ENCODE data around the gene FYCO1. TPM values are rescaled to one million over a fixed set of nuclear protein-coding genes. Genes with fewer than 3 reads are reported as not detected.
A peak's percentile ranks its signal among the peaks of the same experiment; 100 is the strongest.

Gene FYCO1
- total RNA-seq, 2 donors from 2014 or later, result 17.6 to 25.1 TPM

GRCh38 chr3:45921158-45922038 lies 74.2 kb downstream of the FYCO1 start:
- Mint-ChIP-seq H3K36me3 (ENCODE audit: insufficient read depth in 2 of 2) (peaks cover 11 to 23% of the 10 kb centered on the region in 2 donors), H3K4me3 (no peak overlapping the region), H3K27ac (no peak overlapping the region), H3K27me3 (ENCODE audit: low read depth) (peaks cover 23% of the 10 kb centered on the region), H3K9me3 (no peaks in the 10 kb centered on the region), H3K4me1 (ENCODE audit: low read depth) (peaks cover 27% of the 10 kb centered on the region)
- no peak for DNase-seq
- no peak for ATAC-seq (replicated peaks in 1 of 2)

GRCh38 chr3:45917146-45917898 lies 78.3 kb downstream of the FYCO1 start:
- H3K4me3 Mint-ChIP-seq, result no peak overlapping the region
- H3K27me3 Mint-ChIP-seq (ENCODE audit: low read depth), result peaks cover 54% of the 10 kb centered on the region
- no peaks in the 10 kb centered on the region for H3K9me3 Mint-ChIP-seq
- H3K36me3 Mint-ChIP-seq (ENCODE audit: insufficient read depth in 2 of 2), result peaks cover 4 to 8% of the 10 kb centered on the region in 2 donors
- DNase-seq, result no peak
- peaks cover 44% of the 10 kb centered on the region for H3K4me1 Mint-ChIP-seq (ENCODE audit: low read depth)
- no peak for ATAC-seq (replicated peaks in 1 of 2)
- H3K27ac Mint-ChIP-seq, result no peak overlapping the region

GRCh38 chr3:45915518-45916231 lies 79.9 kb downstream of the FYCO1 start:
- Mint-ChIP-seq H3K4me1 (ENCODE audit: low read depth) (peaks cover 36% of the 10 kb centered on the region), H3K36me3 (ENCODE audit: insufficient read depth in 2 of 2) (peaks cover 0 to 2% of the 10 kb centered on the region in 2 donors), H3K27me3 (ENCODE audit: low read depth) (peaks cover 62% of the 10 kb centered on the region), H3K9me3 (no peaks in the 10 kb centered on the region), H3K27ac (peak overlapping the region; percentile 40), H3K4me3 (peak overlapping the region; percentile 70 to 75)
- DNase-seq, result peak; percentile 85 to 91
- ATAC-seq (replicated peaks in 1 of 2), result peak; percentile 93 to 94

GRCh38 chr3:45915059-45915439 lies 80.6 kb downstream of the FYCO1 start:
- Mint-ChIP-seq H3K27me3 (ENCODE audit: low read depth) (peaks cover 68% of the 10 kb centered on the region), H3K4me1 (ENCODE audit: low read depth) (peaks cover 36% of the 10 kb centered on the region), H3K9me3 (no peaks in the 10 kb centered on the region), H3K27ac (no peak overlapping the region), H3K4me3 (peak overlapping the region; percentile 70 to 75), H3K36me3 (ENCODE audit: insufficient read depth in 2 of 2) (peaks cover 0 to 2% of the 10 kb centered on the region in 2 donors)
- no peak for ATAC-seq (replicated peaks in 1 of 2)
- DNase-seq, result no peak

- no peaks in the 10 kb centered on the region for H3K9me3 Mint-ChIP-seq
- H3K36me3 Mint-ChIP-seq (ENCODE audit: insufficient read depth in 2 of 2), result peaks cover 0 to 2% of the 10 kb centered on the region in 2 donors
- no peak for DNase-seq
- H3K4me3 Mint-ChIP-seq, result peak overlapping the region in 1 of 2 donors; percentile 18
- ATAC-seq (replicated peaks in 1 of 2), result no peak
- peaks cover 37% of the 10 kb centered on the region for H3K4me1 Mint-ChIP-seq (ENCODE audit: low read depth)
- H3K27ac Mint-ChIP-seq, result no peak overlapping the region
- H3K27me3 Mint-ChIP-seq (ENCODE audit: low read depth), result peaks cover 73% of the 10 kb centered on the region
These were observed 81.1 kb downstream of the FYCO1 start for GRCh38 chr3:45914362-45915058.

GRCh38 chr3:45912435-45912834 lies 83.2 kb downstream of the FYCO1 start:
- Mint-ChIP-seq H3K27me3 (ENCODE audit: low read depth) (peaks cover 88% of the 10 kb centered on the region), H3K36me3 (ENCODE audit: insufficient read depth in 2 of 2) (no peaks in the 10 kb centered on the region), H3K4me3 (no peak overlapping the region), H3K27ac (no peak overlapping the region), H3K4me1 (ENCODE audit: low read depth) (peaks cover 43% of the 10 kb centered on the region), H3K9me3 (no peaks in the 10 kb centered on the region)
- no peak for DNase-seq
- no peak for ATAC-seq (replicated peaks in 1 of 2)

GRCh38 chr3:45911511-45912226 lies 84.0 kb downstream of the FYCO1 start:
- Mint-ChIP-seq H3K4me1 (ENCODE audit: low read depth) (peaks cover 44% of the 10 kb centered on the region), H3K27me3 (ENCODE audit: low read depth) (peaks cover 88% of the 10 kb centered on the region), H3K9me3 (no peaks in the 10 kb centered on the region), H3K4me3 (no peak overlapping the region), H3K27ac (no peak overlapping the region), H3K36me3 (ENCODE audit: insufficient read depth in 2 of 2) (no peaks in the 10 kb centered on the region)
- ATAC-seq (replicated peaks in 1 of 2) (no peak), DNase-seq (no peak)

- no peak overlapping the region for H3K27ac Mint-ChIP-seq
- ATAC-seq (replicated peaks in 1 of 2) (no peak), DNase-seq (no peak)
- peaks cover 36% of the 10 kb centered on the region for H3K4me1 Mint-ChIP-seq (ENCODE audit: low read depth)
- no peaks in the 10 kb centered on the region for H3K9me3 Mint-ChIP-seq
- no peaks in the 10 kb centered on the region for H3K36me3 Mint-ChIP-seq (ENCODE audit: insufficient read depth in 2 of 2)
- H3K27me3 Mint-ChIP-seq (ENCODE audit: low read depth), result peaks cover 87% of the 10 kb centered on the region
- no peak overlapping the region for H3K4me3 Mint-ChIP-seq
These were observed 84.7 kb downstream of the FYCO1 start for GRCh38 chr3:45910892-45911291.

GRCh38 chr3:45909542-45909941 lies 86.1 kb downstream of the FYCO1 start:
- H3K4me1 Mint-ChIP-seq (ENCODE audit: low read depth), result peaks cover 31% of the 10 kb centered on the region
- peaks cover 84% of the 10 kb centered on the region for H3K27me3 Mint-ChIP-seq (ENCODE audit: low read depth)
- no peaks in the 10 kb centered on the region for H3K36me3 Mint-ChIP-seq (ENCODE audit: insufficient read depth in 2 of 2)
- no peak for ATAC-seq (replicated peaks in 1 of 2)
- H3K9me3 Mint-ChIP-seq, result no peaks in the 10 kb centered on the region
- no peak for DNase-seq
- H3K4me3 Mint-ChIP-seq, result no peak overlapping the region
- peak overlapping the region; percentile 20 for H3K27ac Mint-ChIP-seq

- Mint-ChIP-seq H3K36me3 (ENCODE audit: insufficient read depth in 2 of 2) (no peaks in the 10 kb centered on the region), H3K9me3 (no peaks in the 10 kb centered on the region), H3K27ac (no peak overlapping the region), H3K4me1 (ENCODE audit: low read depth) (peaks cover 29% of the 10 kb centered on the region), H3K4me3 (no peak overlapping the region), H3K27me3 (ENCODE audit: low read depth) (peaks cover 77% of the 10 kb centered on the region)
- no peak for DNase-seq
- ATAC-seq (replicated peaks in 1 of 2), result no peak
These were observed 86.9 kb downstream of the FYCO1 start for GRCh38 chr3:45908761-45909160.

- H3K4me1 Mint-ChIP-seq (ENCODE audit: low read depth), result peaks cover 29% of the 10 kb centered on the region
- no peak overlapping the region for H3K4me3 Mint-ChIP-seq
- no peaks in the 10 kb centered on the region for H3K36me3 Mint-ChIP-seq (ENCODE audit: insufficient read depth in 2 of 2)
- ATAC-seq (replicated peaks in 1 of 2) (peak; percentile 63 to 68), DNase-seq (no peak)
- no peak overlapping the region for H3K27ac Mint-ChIP-seq
- H3K9me3 Mint-ChIP-seq, result no peaks in the 10 kb centered on the region
- peaks cover 70% of the 10 kb centered on the region for H3K27me3 Mint-ChIP-seq (ENCODE audit: low read depth)
These were observed 87.6 kb downstream of the FYCO1 start for GRCh38 chr3:45907769-45908705.
